Nucleus accumbens (tissue), 56 donors: Measurements from ENCODE around the gene HDAC5.

ENCODE experiments used
- DNase-seq, 56 donors: peaks; one replicate each; lab custom pipeline; 2025; lab: John Stamatoyannopoulos, UW

Gene HDAC5

GRCh38 chr17:44093231-44093900, 30.1 kb downstream of the HDAC5 start:
- DNase-seq, result no peak

DNA sequence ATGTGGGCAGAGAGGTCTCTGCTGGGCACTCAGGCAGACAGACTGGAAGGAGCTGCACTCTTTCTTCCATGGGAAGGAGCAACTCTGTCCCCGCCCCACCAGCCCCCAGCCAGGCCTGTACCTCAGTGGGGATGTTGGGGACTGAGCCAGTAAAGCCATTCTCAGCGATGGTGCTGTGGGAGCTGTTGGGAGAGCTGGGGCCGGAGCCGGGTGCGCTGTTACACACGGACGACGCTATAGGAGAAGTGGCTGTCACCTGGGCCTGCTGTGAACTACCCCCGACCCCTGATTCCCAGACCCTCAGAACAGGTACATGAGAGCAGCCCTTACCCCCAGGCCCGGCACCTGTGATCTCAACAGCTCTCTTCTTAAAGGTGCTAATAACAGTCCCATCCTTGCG, 31.4 kb downstream of the HDAC5 start:
- no peak for DNase-seq

DNA sequence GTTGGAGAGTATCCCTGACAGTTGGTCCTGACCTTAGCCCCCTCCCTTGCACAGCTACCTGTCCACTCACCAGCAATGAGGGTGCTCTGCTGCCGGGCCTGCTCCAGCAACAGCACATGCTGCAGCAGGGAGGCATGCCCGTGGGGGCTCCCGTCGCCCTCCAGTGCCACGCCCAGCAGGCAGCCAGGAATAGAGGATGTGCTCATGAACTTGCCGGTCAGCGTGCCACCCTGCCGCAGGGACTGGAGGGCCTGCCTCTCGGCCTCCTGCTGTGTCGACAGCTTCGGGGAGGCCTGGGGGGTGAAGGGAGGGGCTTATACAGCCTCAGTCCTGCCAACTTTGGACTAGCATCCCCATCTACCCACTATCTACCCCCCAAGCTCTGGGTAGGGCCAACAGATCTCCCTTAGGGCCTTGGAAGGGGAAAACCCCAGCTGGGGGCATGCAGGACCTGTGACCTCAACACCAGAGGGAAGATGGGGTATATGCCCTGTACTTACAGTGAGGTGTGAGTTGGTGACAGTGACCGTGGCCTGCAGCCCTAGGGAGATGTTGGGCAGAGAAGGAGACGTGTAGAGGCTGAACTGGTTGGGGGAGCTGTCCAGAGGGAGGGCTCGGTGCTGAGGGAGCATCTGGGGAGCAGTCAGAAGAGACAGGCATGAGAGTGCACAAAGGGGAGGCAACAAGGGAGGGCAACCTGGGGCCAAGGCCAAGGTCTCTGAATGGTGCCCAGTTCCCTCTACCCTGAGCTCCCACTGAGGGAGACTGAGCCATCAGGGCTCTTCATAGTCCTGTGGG, 32.0 kb downstream of the HDAC5 start:
- DNase-seq, result no peak

GRCh38 chr17:44088254-44088653, 35.2 kb downstream of the HDAC5 start:
- DNase-seq, result no peak

- DNase-seq, result no peak
These were observed 36.1 kb downstream of the HDAC5 start for GRCh38 chr17:44087319-44087718.

DNA sequence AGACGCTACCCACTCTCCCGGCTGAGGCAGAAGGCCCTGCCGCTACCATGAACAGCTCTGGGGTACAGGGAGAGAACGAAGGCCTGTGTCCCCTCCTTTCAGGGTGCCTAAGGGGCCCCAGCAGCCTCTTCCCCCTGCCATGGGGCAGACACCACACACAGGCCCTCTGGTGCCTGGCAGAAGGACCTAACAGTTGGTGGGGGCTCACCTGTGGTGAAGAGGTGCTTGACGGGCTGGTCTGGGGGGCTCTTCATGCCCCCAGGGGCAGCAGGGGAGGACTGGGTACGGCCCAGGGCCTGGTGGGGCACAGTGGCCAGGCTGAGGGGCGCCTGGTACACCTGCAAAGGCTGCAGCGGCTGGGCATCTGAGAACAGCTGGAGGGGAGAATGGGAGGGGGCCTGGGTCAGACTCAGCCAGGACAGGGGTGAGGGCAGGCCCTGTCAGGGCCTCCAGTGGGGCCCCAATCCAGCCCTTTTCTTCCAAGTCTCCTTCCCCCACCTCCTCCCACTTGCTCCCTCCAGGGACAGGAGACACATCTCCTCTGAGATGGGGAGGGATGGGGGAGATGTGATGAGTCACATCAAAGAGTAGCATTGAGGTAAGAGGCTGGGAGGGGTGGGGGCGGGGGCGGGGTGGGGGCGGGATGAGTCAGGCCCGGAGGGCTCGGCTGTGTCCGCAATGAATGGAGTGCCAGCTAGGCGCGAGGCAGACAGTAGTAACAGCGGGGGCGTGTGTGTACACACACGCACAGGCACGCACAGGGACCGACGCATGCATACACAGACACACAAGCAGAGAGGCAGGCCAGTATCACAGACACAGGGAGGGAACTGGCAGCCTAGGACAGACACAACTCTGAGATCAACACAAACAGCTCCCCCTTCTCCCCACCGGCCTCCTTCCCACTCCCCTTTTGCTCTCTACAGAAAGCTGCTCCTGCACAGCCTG, 36.8 kb downstream of the HDAC5 start:
- peak in 37 of 56 donors; percentile 14 to 89 (median 40) for DNase-seq

- no peak for DNase-seq
These were observed 37.5 kb downstream of the HDAC5 start for GRCh38 chr17:44085908-44086307.

- DNase-seq, result no peak
These were observed 38.5 kb downstream of the HDAC5 start for GRCh38 chr17:44084921-44085320.

DNA sequence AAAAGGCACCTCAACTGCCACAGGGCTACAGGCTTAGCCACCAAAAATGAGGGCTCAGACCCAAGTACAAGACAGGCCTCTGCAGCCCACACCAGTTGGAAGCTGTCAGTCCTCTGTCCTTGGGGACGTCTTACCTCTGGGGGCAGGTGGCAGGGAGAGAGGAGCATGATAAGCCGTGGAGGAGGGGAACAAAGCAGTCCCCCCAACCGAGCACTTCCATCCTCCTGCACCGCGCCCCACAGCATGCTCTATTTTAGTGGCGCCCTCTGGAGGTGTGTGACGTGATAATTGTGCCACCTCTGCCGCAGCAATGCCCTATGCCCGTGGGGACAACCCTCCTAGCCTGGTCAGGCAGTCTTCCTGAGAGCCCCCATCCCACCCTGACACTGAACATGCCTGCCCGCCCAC, 39.3 kb downstream of the HDAC5 start:
- DNase-seq, result peak in 1 of 56 donors; percentile 13

GRCh38 chr17:44083250-44083849, 40.1 kb downstream of the HDAC5 start:
- DNase-seq, result no peak

DNA sequence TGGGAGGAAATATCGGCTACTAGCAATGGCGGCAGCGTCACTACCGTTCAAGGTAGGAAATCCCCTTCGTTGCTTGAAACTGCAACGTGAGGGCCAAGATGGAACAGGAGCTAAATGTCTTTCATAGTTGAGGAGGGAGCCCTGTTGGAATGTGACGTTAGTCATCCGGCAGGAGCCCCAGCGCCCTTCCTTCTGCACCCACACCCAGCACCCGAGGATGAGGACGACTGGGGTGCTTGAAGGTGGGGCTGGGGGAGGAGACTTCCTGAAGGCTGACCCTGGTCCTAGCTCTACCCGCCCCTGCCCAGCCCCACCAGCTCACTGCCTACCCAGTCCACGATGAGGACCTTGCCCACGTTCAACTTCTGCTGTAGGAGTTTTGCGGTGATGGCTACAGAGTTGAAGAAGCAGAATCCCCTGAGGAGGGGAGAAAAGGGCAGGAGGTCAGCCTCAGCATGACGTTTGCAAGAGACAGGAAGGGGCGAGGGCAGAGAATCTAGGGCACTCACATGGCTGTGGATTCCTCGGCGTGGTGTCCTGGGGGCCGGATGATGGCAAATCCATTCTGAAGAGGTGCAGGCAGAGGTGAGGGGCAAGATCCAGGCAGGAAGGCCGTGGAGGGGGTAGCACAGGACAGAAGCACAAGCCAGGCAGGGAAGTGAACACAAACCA, 41.0 kb downstream of the HDAC5 start:
- DNase-seq, result no peak

DNA sequence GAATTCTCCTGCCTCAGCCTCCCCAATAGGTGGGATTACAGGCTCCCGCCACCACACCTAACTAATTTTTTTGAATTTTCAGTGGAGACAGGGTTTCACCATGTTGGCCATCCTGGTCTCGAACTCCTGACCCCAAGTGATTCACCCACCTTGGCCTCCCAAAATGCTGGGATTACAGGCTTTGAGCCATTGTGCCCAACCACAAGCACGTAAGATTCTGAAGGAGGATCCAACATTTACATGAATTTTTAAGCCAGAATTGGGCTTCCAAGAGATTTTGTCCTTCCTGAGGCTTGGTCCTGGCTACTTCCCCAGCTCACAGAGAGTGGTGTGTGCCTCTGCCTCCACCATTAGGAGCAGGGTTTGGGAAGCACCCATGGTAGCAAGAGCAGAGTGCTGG, 41.8 kb downstream of the HDAC5 start:
- no peak for DNase-seq

DNA sequence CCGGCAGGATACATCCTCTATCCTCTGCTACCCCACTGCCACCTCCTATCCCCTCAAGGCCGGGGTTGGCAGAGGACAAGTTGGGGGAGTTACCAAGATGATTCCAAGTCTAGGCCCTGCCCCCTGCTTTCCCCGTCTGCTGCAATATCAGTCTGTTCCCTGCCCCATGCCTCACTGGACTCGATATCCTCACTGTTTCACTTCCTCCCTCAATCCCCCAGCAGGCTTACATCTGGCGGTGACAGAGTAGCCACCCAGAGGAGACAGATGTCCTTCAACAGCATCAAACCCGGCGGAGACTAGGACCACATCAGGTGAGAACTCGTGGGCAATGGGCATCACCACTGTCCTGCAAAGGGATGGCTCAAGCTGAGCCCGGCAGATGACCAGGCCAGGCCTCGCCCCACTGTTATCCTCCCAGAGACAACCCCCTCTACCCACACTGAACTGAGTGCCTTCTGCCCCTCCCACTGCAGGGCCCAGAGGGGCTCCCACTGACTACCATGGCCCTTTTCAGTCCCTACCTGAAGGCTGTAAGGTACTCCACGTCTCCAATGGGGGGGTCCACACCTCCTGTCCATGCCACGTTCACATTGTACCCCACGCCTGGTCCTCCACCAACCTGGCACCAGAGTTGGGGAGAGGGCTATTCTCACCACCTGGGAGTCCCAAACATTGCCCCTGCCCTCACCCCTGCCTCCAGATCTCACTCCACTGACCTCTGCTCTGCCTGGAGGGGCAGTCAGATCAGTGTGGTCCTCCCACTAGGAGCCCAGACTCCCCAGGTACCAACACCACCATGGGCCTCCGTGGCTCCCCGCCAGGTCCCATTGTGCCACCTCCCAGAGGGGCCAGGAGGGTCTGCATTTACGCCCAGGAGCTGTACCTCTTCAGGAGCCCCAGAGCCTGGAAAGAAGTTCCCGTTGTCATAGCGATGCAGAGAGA, 43.3 kb downstream of the HDAC5 start:
- DNase-seq, result no peak

- no peak for DNase-seq
These were observed 45.0 kb downstream of the HDAC5 start for GRCh38 chr17:44078412-44078811.

DNA sequence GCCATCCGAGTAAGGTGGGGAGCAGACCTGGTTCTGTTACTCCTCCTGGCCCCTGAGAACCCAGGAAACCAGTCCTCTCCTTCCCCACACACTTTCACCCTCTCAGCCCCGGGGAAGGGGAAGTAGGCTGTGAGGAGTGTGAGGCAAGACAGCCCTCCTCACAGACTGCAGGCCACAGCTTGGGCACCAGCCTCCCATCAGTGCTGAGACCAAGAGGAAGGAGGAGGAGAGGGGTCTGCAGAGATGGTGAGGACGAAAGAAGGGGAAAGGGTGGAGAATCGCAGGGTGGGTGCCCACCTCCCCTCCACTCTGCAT, 45.9 kb downstream of the HDAC5 start:
- no peak for DNase-seq

- no peak for DNase-seq
These were observed 46.5 kb downstream of the HDAC5 start for GRCh38 chr17:44076716-44077594.

GRCh38 chr17:44075598-44076293, 47.7 kb downstream of the HDAC5 start:
- no peak for DNase-seq
